K562 (cell line): ENCODE measurements around the gene ARID3B. TPM values are rescaled to one million over a fixed set of nuclear protein-coding genes. Genes with fewer than 3 reads are reported as not detected.

ENCODE experiments used
- ASH1L ChIP-seq: fragments of 450-650 bp; IDR thresholded peaks from 2 replicates; pipeline ENCODE4 v1.6.1; 2018; ENCODE audit warnings: borderline replicate concordance, mild to moderate bottlenecking, low read depth; ENCODE audit not compliant: partially characterized antibody
- FOXA1 ChIP-seq: fragments of 450-650 bp; IDR thresholded peaks from 2 replicates; pipeline ENCODE4 v1.6.1; 2016; ENCODE audit warnings: mild to moderate bottlenecking, borderline replicate concordance
- HMG20B ChIP-seq: fragments of 250-450 bp; sonication (Bioruptor Pico); IDR thresholded peaks from 2 replicates; pipeline ENCODE4 v1.5.0; 2021; ENCODE audit warnings: mild to moderate bottlenecking
- ILF3 ChIP-seq: fragments of 450-650 bp; IDR thresholded peaks from 2 replicates; pipeline ENCODE4 v1.6.1; 2018; ENCODE audit warnings: antibody characterized with exemption, mild to moderate bottlenecking, moderate library complexity, borderline replicate concordance
- RAD21 ChIP-seq, 2 experiments: fragments of 250-450 bp in 1 of 2; fragments of 450-650 bp in 1 of 2; sonication (Bioruptor Pico) in 1 of 2; formaldehyde crosslinking in 1 of 2; IDR thresholded peaks in 1 of 2; conservative IDR thresholded peaks in 1 of 2; 2 replicates each; pipeline versions ENCODE4 v1.4.0 to v1.8.0; 2020 to 2022; ENCODE audit warnings: mild to moderate bottlenecking in 2 of 2, moderate library complexity in 1 of 2
- REST ChIP-seq, 2 experiments: fragments of 450-650 bp; formaldehyde crosslinking in 1 of 2; IDR thresholded peaks; 2 replicates each; pipeline versions ENCODE4 v1.4.0 to v1.6.1; 2014 to 2020; ENCODE audit warnings: mild to moderate bottlenecking in 2 of 2, borderline replicate concordance in 1 of 2, low read depth in 1 of 2
- STAG1 ChIP-seq: sonication (generic); formaldehyde crosslinking; IDR thresholded peaks from 2 replicates; pipeline ENCODE4 v1.5.0; 2020; ENCODE audit warnings: missing genetic modification reagents, borderline replicate concordance
- polyA plus RNA-seq, 8 experiments: library from polyadenylated mRNA; depleted of rRNA in 4 of 8; stranded (reverse) in 5 of 8; unstranded in 3 of 8; fragments of >200 nt; fragmentation: Nextera tagmentation in 2 of 8; fragmentation: Illumina TruSeq in 1 of 8; extraction: Ambion mirVana in 2 of 8; extraction: Trizol in 1 of 8; gene quantifications; 2 replicates each; pipeline versions ENCODE4 v1.2.1 to v1.2.3, GENCODE V29; 2011 to 2014; ENCODE audit warnings: inconsistent platforms in 1 of 8, missing spikeins in 1 of 8
- total RNA-seq, 7 experiments: library from RNA; depleted of rRNA in 6 of 7; stranded (reverse); fragments of >200 nt in 6 of 7; fragmentation: Illumina TruSeq in 2 of 7; extraction: Trizol in 2 of 7; gene quantifications; 2 replicates each; pipeline versions ENCODE4 v1.2.1 to v1.2.3, GENCODE V29; 2011 to 2021; ENCODE audit warnings: low replicate concordance in 1 of 7
- TF ChIP-seq, protein P1 (sequence below): sonication (generic); formaldehyde crosslinking; IDR thresholded peaks from 2 replicates; pipeline ENCODE4 v1.8.0; 2022; ENCODE audit warnings: missing genetic modification reagents, mild to moderate bottlenecking, moderate library complexity, borderline replicate concordance

ARID3B gene
- total and polyA plus RNA-seq, 9 of the 15 experiments (the other 6 are each of a cell fraction or from before 2014, with no cell fraction given): 0.32 to 15.1 (median 7.1) TPM

DNA sequence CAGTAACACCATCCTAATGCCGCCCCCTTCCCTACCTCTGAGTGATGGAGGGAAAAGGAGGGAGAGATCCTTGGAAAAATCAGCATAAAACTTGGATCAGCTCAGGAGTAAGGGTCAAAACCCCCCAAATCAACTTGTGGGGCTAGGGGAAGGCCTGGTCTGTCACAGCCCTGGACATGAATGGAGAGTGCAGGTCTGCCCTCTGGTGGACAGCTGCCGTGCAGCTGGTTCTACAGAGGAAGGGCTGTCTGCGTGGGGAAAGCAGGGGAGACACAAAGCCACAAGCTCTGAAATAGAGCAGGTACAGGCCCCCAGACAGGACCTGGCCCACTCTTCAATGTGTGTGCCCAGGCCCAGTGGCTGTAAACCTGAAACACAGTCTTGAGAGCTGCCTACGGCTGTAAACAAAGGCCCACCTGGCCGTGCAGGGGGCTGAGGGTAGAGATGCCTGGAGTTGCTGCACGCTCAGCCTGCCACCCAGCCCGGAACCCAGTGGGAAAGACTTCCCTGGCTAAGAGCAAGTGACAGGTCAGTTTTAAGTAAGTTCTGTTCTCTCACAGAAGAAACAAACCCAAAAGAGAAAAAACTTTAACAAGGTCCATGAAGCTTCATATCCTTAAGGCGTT lies 91.0 kb downstream of the ARID3B start (continued):
- TF ChIP-seq FOXA1 (no peak), ILF3 (no peak), HMG20B (CRISPR knock-in tag) (no peak), REST (IDR thresholded peaks at IDR 0.05; ENCODE audit: borderline replicate concordance) (peak; percentile 58; the same call in 1 of the 2 replicates), REST (CRISPR knock-in tag; IDR thresholded peaks at IDR 0.05; ENCODE audit: low read depth) (no peak), STAG1 (CRISPR knock-in tag) (peak; percentile 64; the same call in 1 of the 2 replicates), ASH1L (no peak), RAD21 (CRISPR knock-in tag; conservative IDR thresholded peaks at IDR 0.05 in 1 of 2, IDR thresholded peaks at IDR 0.05 in 1 of 2) (peak; percentile 54 to 78)
- TF ChIP-seq, protein P1, sequence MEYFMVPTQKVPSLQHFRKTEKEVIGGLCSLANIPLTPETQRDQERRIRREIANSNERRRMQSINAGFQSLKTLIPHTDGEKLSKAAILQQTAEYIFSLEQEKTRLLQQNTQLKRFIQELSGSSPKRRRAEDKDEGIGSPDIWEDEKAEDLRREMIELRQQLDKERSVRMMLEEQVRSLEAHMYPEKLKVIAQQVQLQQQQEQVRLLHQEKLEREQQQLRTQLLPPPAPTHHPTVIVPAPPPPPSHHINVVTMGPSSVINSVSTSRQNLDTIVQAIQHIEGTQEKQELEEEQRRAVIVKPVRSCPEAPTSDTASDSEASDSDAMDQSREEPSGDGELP (CRISPR knock-in tag): peak; percentile 78; the same call in 1 of the 2 replicates
